ENCODE data around the gene NFIC.

- TF ChIP-seq CTCF (IDR thresholded peaks at IDR 0.05) (no peak), EZH2 (IDR thresholded peaks at IDR 0.05) (no peak)
Observed at GRCh38 chr19:3364501-3364858, 1.9 kb upstream of the NFIC start.

Data from neural progenitor cell (in vitro differentiated cells).